Colonic mucosa (tissue), 4 donors: ENCODE results near the gene TCEAL9. TPM values are rescaled to one million over a fixed set of nuclear protein-coding genes. Genes with fewer than 3 reads are reported as not detected.
"Not testable (repeated sequence)": the region's sequence is repeated elsewhere in the genome, so short reads cannot be mapped to it uniquely, and the experiment has no call there.

Experiments
- DNase-seq: peaks from one replicate; pipeline ENCODE4 v3.0.0-alpha.2; 2020
- H3K27ac ChIP-seq: fragments of 200-600 bp; one replicate; pipeline ENCODE4 v1.8.0; 2021
- H3K27me3 ChIP-seq: fragments of 200-600 bp; one replicate; pipeline ENCODE4 v1.8.0; 2021
- H3K36me3 ChIP-seq: fragments of 200-600 bp; one replicate; pipeline ENCODE4 v1.8.0; 2021
- H3K4me1 ChIP-seq: fragments of 200-600 bp; one replicate; pipeline ENCODE4 v1.8.0; 2021; ENCODE audit warnings: mild to moderate bottlenecking
- H3K4me3 ChIP-seq: fragments of 200-600 bp; one replicate; pipeline ENCODE4 v1.8.0; 2021
- H3K9ac ChIP-seq, 2 donors: one replicate each; pipeline ENCODE4 v1.7.0; 2013; ENCODE audit warnings: control low read depth in 2 of 2, low read depth in 2 of 2, low read length in 2 of 2
- H3K9me3 ChIP-seq: fragments of 200-600 bp; one replicate; pipeline ENCODE4 v1.8.0; 2021
- CTCF ChIP-seq: fragments of 200-600 bp; IDR thresholded peaks from one replicate; pipeline ENCODE4 v1.8.0; 2022; ENCODE audit warnings: antibody characterized with exemption, mild to moderate bottlenecking
- intact Hi-C: fragments of 100-400 bp; cut with DNase I; formaldehyde crosslinking; loops from one replicate; pipeline ENCODE4 v1.14.1; 2022
- total RNA-seq, 2 donors: library from RNA; stranded (reverse); fragmentation: NEBNext Ultra II Directional in 1 of 2; extraction: Animal tissue kit (Norgen Biotek cat#: 25700) in 1 of 2; gene quantifications; one replicate each; pipeline ENCODE4 v1.2.1, GENCODE V29; 2021
- donor health status: healthy.
- donor health status: DM: no; HTN: no; CAD: no.
- donor health status: DM: no; HTN: no; CAD: no.

The TCEAL9 gene
- total RNA-seq, 2 donors from 2014 or later: 23.9 to 34.7 TPM

- no peaks in the 10 kb centered on the region for H3K4me1 ChIP-seq
- no peaks in the 10 kb centered on the region for H3K9me3 ChIP-seq
- no peak for TF ChIP-seq CTCF
- intact Hi-C loops: no loop called here
- H3K9ac ChIP-seq: peak overlapping the region; percentile 86 to 87
- DNase-seq: peak; percentile 50
- peak overlapping the region; percentile 47 for H3K4me3 ChIP-seq
- H3K27ac ChIP-seq: peak overlapping the region; percentile 77
- H3K36me3 ChIP-seq: no peaks in the 10 kb centered on the region
- no peaks in the 10 kb centered on the region for H3K27me3 ChIP-seq
Measured at GRCh38 chrX:103356858-103357257, 552 bp downstream of the TCEAL9 start.

GRCh38 chrX:103357871-103358270 is 1.6 kb downstream of the TCEAL9 start:
- DNase-seq: no peak
- Histone ChIP-seq H3K27ac (no peak overlapping the region), H3K4me1 (no peaks in the 10 kb centered on the region), H3K27me3 (no peaks in the 10 kb centered on the region), H3K4me3 (no peak overlapping the region), H3K36me3 (no peaks in the 10 kb centered on the region), H3K9ac (peak overlapping the region in 1 of 2 donors; percentile 51), H3K9me3 (no peaks in the 10 kb centered on the region)
- TF ChIP-seq CTCF: no peak
- intact Hi-C loops: no loop called here

- H3K36me3 ChIP-seq, H3K27me3 ChIP-seq, H3K27ac ChIP-seq, H3K4me3 ChIP-seq, H3K9ac ChIP-seq, intact Hi-C loops, H3K4me1 ChIP-seq, H3K9me3 ChIP-seq, DNase-seq: not testable (repeated sequence)
Measured at GRCh38 chrX:103359605-103360004, 3.3 kb downstream of the TCEAL9 start.

DNA sequence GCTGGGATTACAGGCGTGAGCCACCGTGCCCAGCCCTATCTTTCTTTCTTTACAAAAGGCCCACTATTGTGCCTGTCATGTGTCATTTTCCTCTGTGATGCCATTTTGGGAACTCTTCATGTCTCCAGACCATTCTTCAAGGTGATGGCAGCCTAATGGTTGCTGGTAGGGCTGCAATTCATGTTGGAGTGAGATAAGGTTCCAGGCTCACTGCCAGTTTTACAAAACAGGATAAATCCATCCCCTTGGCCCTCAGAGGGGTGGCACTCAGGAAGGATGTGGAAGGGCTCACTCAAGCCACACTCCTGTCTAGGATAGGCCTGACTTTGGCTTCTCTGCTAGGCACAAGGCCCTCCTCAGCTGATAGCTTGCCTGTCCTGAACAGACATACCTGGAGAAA is 3.8 kb downstream of the TCEAL9 start:
- no peak overlapping the region for H3K27ac ChIP-seq
- no peaks in the 10 kb centered on the region for H3K4me1 ChIP-seq
- H3K9ac ChIP-seq: no peak overlapping the region
- intact Hi-C loops: no loop called here
- no peaks in the 10 kb centered on the region for H3K9me3 ChIP-seq
- H3K36me3 ChIP-seq: no peaks in the 10 kb centered on the region
- no peak overlapping the region for H3K4me3 ChIP-seq
- H3K27me3 ChIP-seq: no peaks in the 10 kb centered on the region
- no peak for DNase-seq
- no peak for TF ChIP-seq CTCF

- no peak for DNase-seq
- Histone ChIP-seq H3K9ac (no peak overlapping the region), H3K36me3 (no peaks in the 10 kb centered on the region), H3K27me3 (no peaks in the 10 kb centered on the region), H3K27ac (no peak overlapping the region), H3K9me3 (no peaks in the 10 kb centered on the region), H3K4me3 (no peak overlapping the region), H3K4me1 (no peaks in the 10 kb centered on the region)
- TF ChIP-seq CTCF: no peak
- intact Hi-C loops: no loop called here
Measured at GRCh38 chrX:103360916-103361315, 4.6 kb downstream of the TCEAL9 start.

DNA sequence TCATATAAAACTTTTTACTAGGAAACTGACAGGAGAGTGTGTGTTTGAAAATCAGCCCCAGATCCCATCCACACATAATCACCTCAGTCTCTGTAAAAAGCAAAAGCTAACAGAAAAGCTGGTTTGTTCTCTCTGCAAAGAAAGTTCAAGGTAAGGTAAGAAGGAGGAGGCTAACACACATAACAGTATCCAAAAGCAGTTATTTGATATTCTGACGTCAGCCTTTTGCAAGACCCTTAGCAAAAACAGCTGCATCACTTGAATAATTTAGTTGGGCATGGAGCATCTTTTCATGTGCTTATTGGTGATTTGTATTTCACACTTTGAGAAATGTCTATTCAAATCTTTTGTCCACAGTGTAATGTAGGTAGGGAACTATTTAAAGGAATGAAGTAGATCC is 5.5 kb downstream of the TCEAL9 start:
- intact Hi-C loops: no loop called here
- no peaks in the 10 kb centered on the region for H3K27me3 ChIP-seq
- no peak overlapping the region for H3K4me3 ChIP-seq
- no peak for TF ChIP-seq CTCF
- no peaks in the 10 kb centered on the region for H3K9me3 ChIP-seq
- H3K9ac ChIP-seq: no peak overlapping the region
- no peaks in the 10 kb centered on the region for H3K4me1 ChIP-seq
- DNase-seq: no peak
- no peaks in the 10 kb centered on the region for H3K36me3 ChIP-seq
- no peak overlapping the region for H3K27ac ChIP-seq
